ENCODE measurements around the gene NIPSNAP3A.

DNA sequence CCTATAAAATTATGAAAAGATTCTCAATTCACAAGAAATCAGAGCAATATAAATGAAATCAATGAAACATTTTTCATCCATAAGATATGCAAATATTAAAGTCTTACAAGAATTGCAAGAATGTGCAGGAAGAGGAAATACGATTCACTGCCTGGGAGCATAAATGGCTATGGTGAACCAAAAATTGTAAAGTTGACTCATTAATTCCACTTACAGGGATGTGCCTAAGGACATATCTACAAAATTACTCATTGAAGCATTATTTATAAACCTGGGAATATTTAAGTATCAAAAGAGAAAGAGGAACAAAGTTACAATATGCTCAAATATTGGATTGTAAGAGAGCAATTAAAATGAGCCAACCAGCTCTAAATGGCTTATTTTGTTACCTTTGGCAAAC is 6.9 kb upstream of the NIPSNAP3A start:
- no peak for TF ChIP-seq CTCF (IDR thresholded peaks at IDR 0.05)
- no peak for TF ChIP-seq POLR2A (IDR thresholded peaks at IDR 0.05)
- no peak for TF ChIP-seq POLR2AphosphoS5 (IDR thresholded peaks at IDR 0.05; ENCODE audit: insufficient read depth in 1 of 2, low read depth in 1 of 2)

Measured in vagina (tissue), 2 donors.